ENCODE data around the gene AMH. TPM values are rescaled to one million over a fixed set of nuclear protein-coding genes. Genes with fewer than 3 reads are reported as not detected.

The AMH gene
- total RNA-seq, 2 donors from 2014 or later: 0.92 to 0.95 TPM

DNA sequence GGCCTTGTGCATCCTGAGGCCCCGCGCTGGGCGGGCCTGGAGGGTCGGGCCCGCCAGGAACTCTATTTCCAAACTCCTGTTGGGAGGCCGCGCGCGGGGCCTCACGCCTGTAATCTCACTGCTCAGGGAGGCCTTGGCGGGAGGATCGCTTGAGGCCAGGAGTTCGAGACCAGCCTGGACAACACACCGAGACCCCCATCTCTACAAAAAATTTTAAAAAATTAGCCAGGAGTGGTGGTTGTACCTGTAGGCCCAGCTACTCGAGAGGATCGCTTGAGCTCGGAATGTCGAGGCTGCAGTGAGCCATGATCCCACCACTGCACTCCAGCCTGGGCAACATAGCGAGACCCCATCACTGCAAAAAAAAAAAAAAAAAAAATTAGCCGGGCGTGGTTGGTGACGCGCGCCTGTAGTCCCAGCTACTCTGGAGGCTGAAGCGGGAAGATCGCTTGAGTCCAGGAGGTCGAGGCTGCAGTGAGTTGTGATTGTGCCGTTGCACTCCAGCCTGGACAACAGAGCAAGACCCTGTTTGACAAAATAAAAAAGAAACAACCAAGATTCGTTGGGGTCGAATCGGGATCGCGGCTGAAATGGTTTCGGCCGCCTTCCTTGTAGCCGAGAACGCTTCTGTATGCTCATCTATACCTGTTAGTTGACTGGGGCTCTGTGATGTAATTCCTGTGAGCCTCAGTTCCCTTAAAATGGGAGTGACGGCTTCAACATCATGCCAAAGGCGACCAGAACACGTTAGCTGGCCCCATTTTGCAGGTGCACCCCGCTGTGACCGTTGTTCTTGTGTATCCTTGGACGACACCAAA lies 11.9 kb upstream of the AMH start:
- ATAC-seq (ENCODE audit: insufficient number of reproducible peaks, low FRiP score, low read depth) (no peak), DNase-seq (ENCODE audit: low spot score) (no peak)
- Histone ChIP-seq H3K4me3 (peak overlapping the region; percentile 95), H3K27ac (peak overlapping the region; percentile 85 to 95), H3K4me1 (ENCODE audit: control insufficient read depth in 1 of 2, low read depth in 2 of 2) (peaks cover 48 to 73% of the 10 kb centered on the region in 2 donors), H3K27me3 (replicated peaks; ENCODE audit: insufficient read depth) (no peaks in the 10 kb centered on the region), H3K36me3 (peaks cover 5% of the 10 kb centered on the region), H3K9me3 (no peaks in the 10 kb centered on the region)
- TF ChIP-seq, protein P1, sequence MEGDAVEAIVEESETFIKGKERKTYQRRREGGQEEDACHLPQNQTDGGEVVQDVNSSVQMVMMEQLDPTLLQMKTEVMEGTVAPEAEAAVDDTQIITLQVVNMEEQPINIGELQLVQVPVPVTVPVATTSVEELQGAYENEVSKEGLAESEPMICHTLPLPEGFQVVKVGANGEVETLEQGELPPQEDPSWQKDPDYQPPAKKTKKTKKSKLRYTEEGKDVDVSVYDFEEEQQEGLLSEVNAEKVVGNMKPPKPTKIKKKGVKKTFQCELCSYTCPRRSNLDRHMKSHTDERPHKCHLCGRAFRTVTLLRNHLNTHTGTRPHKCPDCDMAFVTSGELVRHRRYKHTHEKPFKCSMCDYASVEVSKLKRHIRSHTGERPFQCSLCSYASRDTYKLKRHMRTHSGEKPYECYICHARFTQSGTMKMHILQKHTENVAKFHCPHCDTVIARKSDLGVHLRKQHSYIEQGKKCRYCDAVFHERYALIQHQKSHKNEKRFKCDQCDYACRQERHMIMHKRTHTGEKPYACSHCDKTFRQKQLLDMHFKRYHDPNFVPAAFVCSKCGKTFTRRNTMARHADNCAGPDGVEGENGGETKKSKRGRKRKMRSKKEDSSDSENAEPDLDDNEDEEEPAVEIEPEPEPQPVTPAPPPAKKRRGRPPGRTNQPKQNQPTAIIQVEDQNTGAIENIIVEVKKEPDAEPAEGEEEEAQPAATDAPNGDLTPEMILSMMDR (IDR thresholded peaks at IDR 0.05): no peak

- H3K27ac ChIP-seq: peak overlapping the region in 1 of 2 donors; percentile 85
- TF ChIP-seq, protein P1 (IDR thresholded peaks at IDR 0.05): no peak
- no peaks in the 10 kb centered on the region for H3K36me3 ChIP-seq
- no peaks in the 10 kb centered on the region for H3K27me3 ChIP-seq (replicated peaks; ENCODE audit: insufficient read depth)
- no peak for ATAC-seq (ENCODE audit: insufficient number of reproducible peaks, low FRiP score, low read depth)
- H3K4me1 ChIP-seq (ENCODE audit: control insufficient read depth in 1 of 2, low read depth in 2 of 2): peaks cover 51 to 79% of the 10 kb centered on the region in 2 donors
- no peaks in the 10 kb centered on the region for H3K9me3 ChIP-seq
- H3K4me3 ChIP-seq: peak overlapping the region; percentile 95
- no peak for DNase-seq (ENCODE audit: low spot score)
Observed at GRCh38 chr19:2237869-2238153, 11.3 kb upstream of the AMH start.

- peaks cover 10% of the 10 kb centered on the region for H3K36me3 ChIP-seq
- peak overlapping the region; percentile 74 for H3K4me3 ChIP-seq
- peak overlapping the region; percentile 81 to 82 for H3K27ac ChIP-seq
- H3K4me1 ChIP-seq (ENCODE audit: control insufficient read depth in 1 of 2, low read depth in 2 of 2): peaks cover 51 to 80% of the 10 kb centered on the region in 2 donors
- H3K27me3 ChIP-seq (replicated peaks; ENCODE audit: insufficient read depth): no peaks in the 10 kb centered on the region
- DNase-seq (ENCODE audit: low spot score) (no peak), ATAC-seq (ENCODE audit: insufficient number of reproducible peaks, low FRiP score, low read depth) (no peak)
- H3K9me3 ChIP-seq: no peaks in the 10 kb centered on the region
- TF ChIP-seq, protein P1 (IDR thresholded peaks at IDR 0.05): no peak
Observed at GRCh38 chr19:2239173-2239572, 9.9 kb upstream of the AMH start.

- H3K9me3 ChIP-seq: no peaks in the 10 kb centered on the region
- peaks cover 49 to 71% of the 10 kb centered on the region in 2 donors for H3K4me1 ChIP-seq (ENCODE audit: control insufficient read depth in 1 of 2, low read depth in 2 of 2)
- H3K27ac ChIP-seq: peak overlapping the region; percentile 81 to 82
- no peak for DNase-seq (ENCODE audit: low spot score)
- TF ChIP-seq, protein P1 (IDR thresholded peaks at IDR 0.05): no peak
- peak overlapping the region; percentile 74 for H3K4me3 ChIP-seq
- no peaks in the 10 kb centered on the region for H3K27me3 ChIP-seq (replicated peaks; ENCODE audit: insufficient read depth)
- ATAC-seq (ENCODE audit: insufficient number of reproducible peaks, low FRiP score, low read depth): no peak
- H3K36me3 ChIP-seq: peaks cover 19% of the 10 kb centered on the region
Observed at GRCh38 chr19:2239771-2240770, 9.1 kb upstream of the AMH start.
